Middle frontal gyrus (tissue), 1 donor: ENCODE results near the gene TRAFD1.
A peak's percentile ranks its signal among the peaks of the same experiment; 100 is the strongest.

Source experiments
- DNase-seq: peaks from one replicate; pipeline ENCODE4 v3.0.0-alpha.2; 2015; ENCODE audit warnings: low spot score; ENCODE audit errors: extremely low spot score

TRAFD1 gene

DNA sequence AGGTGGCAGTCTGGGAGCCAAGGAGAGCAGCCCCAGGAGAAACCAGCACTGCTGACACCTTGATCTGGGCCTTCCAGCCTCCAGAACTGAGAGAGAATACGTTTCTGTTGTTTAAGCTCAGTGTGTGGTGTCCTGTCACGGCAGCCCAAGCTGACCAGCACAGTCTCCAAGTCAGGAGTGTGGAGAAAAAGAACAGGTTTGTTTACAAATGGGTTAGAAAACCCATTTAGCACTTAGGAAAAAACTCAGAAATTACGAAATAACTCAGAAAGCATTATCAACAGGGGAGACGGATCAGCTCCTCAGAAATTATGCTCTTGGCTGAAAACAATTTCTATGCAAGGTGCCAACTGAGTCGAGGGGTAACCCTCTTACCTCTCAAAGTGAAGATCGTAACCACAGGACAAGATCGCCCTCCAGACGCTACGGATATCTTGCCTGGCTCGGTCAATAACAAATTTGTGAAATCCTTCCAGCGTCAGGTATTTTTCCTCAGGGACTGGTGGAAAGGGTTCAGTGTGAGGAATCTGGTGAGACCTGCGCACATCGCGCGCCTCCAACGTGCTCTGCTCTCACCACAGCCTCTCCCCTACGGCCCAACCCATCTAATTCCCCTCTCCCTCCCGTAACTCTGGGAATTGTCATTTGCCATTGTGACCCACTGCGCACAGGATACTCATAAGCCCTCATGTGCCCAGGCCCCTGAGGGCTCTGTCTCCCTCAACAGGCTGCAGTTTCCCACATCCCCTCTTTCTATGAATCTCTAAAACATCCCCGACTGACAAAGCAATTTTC, 50.2 kb downstream of the TRAFD1 start:
- no peak for DNase-seq

DNA sequence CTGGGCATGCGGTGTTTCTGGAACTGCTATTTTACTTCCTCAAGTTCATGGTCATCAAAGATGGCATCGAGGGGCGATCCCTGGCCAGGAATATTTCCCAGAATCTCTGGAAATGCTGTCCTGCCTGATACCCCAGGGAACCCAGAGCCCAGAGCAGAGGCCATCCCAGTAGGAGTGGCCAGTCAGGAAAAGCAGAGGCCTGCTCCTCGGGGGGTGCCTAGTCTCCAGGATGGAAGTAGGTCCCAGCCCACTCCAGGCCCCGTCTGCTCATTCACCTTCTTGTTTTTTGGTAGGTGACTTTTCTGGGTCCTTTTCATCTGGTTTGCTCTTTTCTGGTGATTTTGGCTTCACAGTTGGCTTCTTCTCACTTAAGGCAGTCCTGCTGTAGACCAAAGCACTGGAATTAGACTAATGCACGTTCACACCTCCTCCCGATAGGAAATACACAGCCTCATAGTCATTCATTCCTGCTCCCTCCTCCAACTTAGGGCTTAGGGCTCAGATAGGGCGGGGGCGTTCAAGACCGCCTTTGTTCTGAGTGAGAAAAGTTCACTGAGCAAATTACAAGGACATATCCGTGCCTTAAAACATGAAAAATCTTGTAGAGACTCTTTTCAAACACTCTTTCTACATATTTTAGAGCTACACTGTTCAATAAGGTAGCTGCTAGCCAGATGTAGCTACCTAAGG, 51.1 kb downstream of the TRAFD1 start:
- DNase-seq, result no peak

DNA sequence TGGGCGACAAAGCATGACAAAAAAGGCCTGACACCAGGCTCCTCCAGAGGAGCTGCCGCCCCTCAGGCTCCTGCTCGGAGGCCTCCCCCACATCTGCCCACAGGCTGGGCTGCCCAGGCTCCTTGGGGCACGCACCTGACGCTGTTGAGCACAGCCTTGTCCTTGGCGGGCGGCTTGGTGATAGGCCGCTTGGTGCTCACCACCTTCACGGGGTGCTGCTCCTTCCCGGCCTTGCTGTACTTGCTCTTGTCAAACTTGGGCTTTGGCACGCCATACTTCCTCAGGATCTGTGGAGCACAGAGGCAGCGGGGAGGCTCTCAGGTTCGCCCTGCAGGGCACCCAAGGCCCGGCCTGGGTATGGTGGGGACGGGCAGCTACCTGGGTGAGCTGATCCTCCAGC, 53.4 kb downstream of the TRAFD1 start:
- no peak for DNase-seq

GRCh38 chr12:112179341-112179740, 54.0 kb downstream of the TRAFD1 start:
- no peak for DNase-seq

DNA sequence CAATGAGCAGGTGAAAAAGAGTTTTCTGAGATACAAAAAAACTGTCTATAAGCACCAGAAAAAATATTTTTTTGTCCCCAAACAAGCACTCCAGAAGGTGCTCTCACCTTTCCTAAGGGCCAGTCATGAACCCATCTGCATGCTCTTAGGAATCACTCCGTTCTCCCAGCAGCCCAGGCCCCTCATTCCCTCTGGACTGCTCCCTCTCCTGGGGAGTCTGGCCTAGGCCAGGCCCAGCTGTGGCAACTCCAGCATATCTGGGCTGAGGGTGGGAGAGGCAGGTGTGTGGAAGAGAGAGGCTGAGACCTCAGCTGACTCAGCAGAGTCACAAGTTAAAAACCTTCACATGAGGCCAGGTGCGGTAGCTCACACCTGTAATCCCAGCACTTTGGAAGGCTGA, 54.6 kb downstream of the TRAFD1 start:
- no peak for DNase-seq

GRCh38 chr12:112180422-112180821, 55.1 kb downstream of the TRAFD1 start:
- no peak for DNase-seq

DNA sequence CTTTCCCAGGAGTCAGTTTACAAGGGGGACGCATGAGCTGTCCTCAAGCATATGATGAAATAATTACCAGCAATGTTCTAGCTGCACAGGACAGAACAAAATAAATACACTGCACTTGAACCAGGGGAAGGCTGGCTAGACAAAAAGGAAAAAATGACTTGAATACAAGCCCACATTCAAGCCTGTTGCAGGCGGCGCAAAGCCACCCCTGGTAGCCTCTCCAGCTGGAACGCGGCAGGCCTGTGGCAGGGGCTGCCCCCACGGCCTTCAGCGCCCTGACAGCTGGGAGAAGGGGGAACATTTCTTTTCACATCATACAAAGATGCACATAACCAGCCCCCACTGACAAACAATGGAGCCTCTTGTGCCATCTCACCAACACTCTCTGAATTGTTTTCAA, 57.1 kb downstream of the TRAFD1 start:
- peak; percentile 81 for DNase-seq

DNA sequence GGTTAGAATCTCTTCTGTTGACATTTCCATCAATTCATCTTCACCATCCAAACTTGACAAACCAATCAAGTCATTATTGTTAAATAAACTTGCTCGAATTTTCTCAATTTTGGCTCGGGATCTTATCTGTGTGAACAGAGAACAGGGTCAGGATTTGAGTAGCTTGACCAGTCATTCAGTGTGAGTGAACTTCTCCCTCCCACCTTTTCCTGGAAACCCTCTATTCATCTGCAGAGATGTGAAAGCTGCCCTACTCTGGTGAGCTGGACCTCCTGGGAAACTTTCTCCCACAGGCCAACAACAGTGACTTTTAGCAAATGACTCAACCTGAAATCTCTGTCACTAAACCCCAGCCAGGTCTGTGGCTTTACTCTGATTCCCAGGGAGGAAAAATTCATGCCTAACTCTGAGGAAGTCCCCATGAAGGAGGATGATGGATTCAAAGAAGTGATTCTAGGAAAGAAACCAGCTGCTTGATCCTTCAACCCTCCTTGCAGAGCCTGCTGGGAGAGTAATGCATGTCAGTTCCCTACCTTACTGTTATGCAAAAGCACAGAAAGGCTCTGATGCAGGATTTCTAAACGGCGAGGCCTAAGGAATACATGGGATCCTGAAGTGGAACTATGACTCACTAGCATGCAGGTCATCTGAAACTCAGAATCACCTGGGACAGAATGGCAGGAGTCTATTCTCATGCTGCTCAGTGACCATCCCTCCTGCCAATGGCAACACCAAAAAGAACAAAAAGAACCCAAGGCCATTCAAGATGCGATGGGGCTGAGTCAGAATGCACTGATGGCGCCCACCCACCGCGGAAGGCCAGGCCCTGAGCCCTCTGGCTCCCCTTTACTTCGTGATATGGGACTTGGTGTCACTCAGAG, 58.0 kb downstream of the TRAFD1 start:
- peak; percentile 4 for DNase-seq

DNA sequence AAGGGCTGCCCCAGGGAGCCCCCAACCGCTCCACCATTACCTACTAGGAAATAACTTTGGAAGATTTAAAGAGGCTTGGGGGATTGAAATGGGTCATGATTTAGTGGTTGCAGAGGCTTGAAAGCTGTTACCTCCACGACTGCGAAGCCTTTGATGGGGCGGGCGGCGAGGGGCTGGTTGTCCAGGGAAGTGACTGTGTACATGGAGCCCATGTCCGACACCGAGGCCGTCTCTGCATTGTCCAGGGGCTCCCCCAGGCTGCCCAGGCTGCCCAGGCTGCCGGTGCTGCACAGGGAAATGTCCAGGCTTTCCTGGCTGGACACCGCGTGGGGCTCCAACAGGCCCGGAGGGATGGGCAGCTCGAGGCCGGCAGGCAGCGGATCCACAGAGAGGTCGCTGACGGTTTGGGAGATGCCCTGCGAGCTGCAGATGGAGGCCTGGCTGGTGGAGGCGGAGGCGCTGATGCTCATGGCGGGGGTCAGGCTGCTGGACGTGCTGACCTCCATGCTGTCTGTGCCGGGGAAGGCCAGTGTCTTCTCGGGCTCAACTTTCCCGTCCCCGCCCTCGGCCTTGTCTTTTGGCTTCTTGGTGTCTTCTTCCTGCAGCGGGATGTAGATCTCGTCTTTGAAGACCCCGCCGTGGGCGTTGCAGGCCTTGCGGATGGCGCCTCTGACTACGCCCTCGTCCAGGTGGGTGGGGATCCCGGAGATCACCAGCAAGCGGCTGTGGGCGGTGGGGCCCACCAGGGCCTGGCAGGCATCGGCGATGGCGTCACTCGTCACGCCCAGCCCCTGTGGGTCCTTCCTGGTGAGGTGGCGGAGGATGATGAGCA, 58.9 kb downstream of the TRAFD1 start:
- no peak for DNase-seq

DNA sequence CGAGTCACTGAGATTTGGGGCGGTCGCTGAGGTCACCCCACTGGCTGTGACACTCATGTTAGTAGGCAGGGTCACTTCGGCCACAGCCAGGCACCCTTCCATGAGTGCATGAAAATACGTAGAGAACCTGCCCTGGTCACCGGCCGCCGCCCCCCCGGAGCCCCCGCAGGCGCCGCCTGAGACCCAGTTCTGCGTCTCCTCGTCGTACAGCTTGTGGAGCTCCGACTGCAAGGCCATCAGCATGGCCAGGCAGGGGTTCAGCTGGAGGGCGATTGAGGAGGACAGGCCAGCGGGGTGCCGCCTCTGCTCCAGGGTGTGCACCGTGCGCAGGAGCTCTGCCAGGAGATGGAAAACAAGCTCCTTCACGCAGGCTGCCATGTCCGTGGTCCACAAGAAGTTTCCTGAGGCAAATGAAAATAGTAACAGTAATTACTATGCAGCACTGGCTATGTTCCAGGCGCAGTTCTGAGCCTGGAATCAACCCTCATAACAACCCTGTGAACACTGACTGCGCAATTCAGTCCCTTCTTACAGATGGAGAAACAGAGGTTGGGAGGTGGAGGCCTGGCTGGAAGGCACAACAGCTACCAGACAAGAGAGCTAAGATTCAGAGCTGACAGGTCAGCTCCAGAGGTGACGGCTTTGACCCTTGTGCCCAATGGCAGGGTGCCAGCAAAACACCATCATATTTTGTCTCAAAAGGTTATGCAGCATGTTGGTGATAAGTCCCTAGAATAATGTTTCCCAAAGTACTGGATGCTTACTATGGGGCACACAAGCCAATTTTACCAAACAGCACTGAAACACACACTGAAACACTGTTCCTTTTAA, 59.9 kb downstream of the TRAFD1 start:
- DNase-seq, result peak; percentile 13

DNA sequence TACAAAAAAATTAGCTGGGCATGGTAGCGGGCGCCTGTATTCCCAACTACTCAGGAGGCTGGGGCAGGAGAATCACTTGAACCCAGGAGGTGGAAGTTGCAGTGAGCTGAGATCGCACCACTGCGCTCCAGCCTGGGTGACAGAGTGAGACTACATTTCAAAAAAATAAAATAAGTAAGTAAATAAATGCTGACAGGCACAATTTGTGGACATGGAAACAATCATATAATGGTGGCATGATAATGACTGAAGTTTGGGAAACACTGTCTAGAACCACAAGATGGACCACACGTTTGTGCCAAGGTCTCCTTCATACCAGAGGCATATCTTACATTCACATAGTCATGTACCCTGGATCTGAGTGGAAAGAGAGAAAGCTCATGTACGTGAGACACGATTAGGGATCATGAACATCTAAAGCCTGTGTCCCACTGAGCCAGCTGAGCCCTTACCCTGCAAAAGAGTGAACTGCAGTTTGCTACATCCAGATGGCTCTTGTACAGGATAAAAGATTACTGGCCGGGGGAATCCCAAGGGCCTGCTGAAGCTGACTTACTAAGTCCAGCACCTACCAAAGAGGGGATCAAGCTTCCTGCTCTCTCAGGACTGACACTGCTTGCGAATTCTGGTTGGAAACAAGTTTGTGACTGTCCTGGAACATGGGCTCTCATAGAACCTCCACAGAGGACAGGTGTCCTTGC, 62.9 kb downstream of the TRAFD1 start:
- no peak for DNase-seq

DNA sequence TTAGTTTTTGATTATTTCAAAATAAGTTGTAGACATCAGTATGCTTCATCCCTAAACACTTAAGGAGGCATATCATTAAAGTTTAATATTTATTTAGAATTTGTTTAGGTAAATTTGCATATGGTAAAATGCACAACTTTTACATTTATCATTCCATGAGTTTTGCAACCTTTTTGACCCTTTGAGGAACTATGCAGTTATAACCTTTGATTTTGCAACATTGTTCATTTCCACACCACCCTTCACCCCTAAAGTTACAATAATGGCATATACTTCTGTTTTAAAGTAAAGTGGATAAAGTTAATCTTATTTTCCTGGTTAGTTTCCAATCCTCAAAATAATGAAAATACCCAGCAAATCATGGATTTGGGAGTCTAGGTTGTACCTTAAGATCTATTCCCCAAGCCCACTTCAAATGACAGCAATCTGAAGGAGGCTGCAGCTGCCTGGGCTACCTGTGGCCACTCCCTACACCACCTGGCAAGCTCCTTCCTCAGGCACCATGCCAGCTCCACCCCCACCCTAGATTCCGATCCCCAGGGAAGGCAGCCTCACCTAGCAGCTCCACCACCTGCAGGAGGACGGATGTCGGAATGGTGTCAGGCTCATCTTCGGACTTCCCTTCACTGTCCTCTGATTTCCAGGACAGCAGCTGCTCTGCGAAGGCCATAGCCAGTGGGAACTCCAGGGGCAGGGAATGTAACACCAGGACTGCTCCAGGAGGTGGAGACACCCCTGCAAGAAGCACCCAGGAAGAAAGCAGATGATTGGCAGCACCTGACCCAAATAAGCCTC, 65.1 kb downstream of the TRAFD1 start:
- no peak for DNase-seq

GRCh38 chr12:112191201-112191600, 65.8 kb downstream of the TRAFD1 start:
- DNase-seq, result no peak

DNA sequence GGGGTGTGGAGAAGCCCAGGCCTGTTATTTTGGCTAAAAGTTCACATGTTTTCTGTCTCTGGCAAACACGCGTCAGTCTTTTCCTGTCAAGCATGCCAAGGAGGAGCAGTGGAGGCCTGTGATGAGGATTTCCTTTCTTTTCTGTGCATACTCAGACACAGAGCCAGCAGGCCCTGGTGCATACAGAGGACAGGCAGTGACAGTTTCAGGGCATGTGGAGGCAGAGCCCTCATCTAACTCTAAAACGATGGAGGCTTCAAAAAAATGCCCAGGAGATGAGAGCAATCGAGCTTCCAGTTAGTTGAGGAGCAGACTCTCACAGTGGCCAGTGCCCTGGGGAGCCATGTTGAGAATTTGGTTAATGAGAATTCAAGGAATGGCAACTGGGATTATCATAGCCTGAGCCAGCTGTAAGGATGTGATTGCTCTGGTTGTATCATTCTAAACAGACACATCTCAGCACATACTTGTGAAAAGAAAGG, 66.5 kb downstream of the TRAFD1 start:
- no peak for DNase-seq

DNA sequence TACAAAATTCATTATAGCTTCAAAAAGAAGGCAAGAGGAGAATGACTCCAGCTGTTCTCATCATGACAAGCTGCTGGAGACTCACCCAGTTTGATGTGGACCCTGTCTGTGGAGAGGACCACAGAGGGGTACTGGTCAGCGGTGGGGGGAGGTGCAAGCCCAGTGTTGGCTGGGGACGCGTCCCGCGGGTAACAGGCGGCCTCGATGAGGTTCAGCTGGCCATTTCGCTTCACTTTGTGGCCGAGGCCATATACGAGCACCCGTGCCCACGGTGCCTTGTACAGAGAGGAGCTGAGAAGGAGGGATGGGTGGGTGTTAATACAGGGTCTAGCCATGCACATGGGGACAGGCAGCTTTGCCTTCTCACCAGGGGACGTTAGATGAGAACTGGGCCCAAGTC, 67.1 kb downstream of the TRAFD1 start:
- DNase-seq, result no peak

- DNase-seq, result no peak
Measured at GRCh38 chr12:112194601-112195247, 69.4 kb downstream of the TRAFD1 start.

- DNase-seq, result no peak
Measured at GRCh38 chr12:112196196-112196875, 71.0 kb downstream of the TRAFD1 start.
